Panc1 (cell line): Measurements from ENCODE around the gene EVI5. TPM values are rescaled to one million over a fixed set of nuclear protein-coding genes. Genes with fewer than 3 reads are reported as not detected.

Experiments
- ATAC-seq: fragments of 200-7000 bp; cut with Tn5 transposase; 2 replicates; pipeline ENCODE4 v1.9.1; 2020; ENCODE audit warnings: mild to moderate bottlenecking, moderate library complexity
- BruUV-seq: library from RNA; stranded (reverse); fragments of 400-500 nt; replicated peaks from 2 replicates; lab custom pipeline; 2021; lab: Mats Ljungman, UMichigan
- CTCF ChIA-PET: fragments of 300-600 bp; sonication (Branson Sonifier 250); formaldehyde crosslinking; loops from one replicate; lab custom pipeline; 2022; ENCODE audit warnings: antibody characterized with exemption; lab: Charles Lee
- POLR2A ChIA-PET: fragments of 300-600 bp; sonication (Branson Sonifier 250); formaldehyde crosslinking; loops from one replicate; lab custom pipeline; 2022; ENCODE audit warnings: antibody characterized with exemption; lab: Charles Lee
- DNase-seq: peaks from one replicate; pipeline ENCODE4 v3.0.0-alpha.2; 2010; ENCODE audit warnings: low read depth, low spot score
- H3K27ac ChIP-seq: 2 replicates; pipeline ENCODE4 v1.5.1; 2011; ENCODE audit warnings: mild to moderate bottlenecking, low read length, inconsistent platforms
- H3K27me3 ChIP-seq: fragments of 200-500 bp; sonication (Bioruptor generic); 2 replicates; pipeline ENCODE4 v1.6.0; 2014; ENCODE audit warnings: low read length, inconsistent platforms; ENCODE audit not compliant: control insufficient read depth, insufficient read depth
- H3K36me3 ChIP-seq: fragments of 200-500 bp; sonication (Bioruptor generic); 2 replicates; pipeline ENCODE4 v1.5.1; 2014; ENCODE audit warnings: inconsistent platforms, mild to moderate bottlenecking, low read length, moderate library complexity; ENCODE audit not compliant: control insufficient read depth, insufficient read depth
- H3K4me1 ChIP-seq: 2 replicates; pipeline ENCODE4 v1.5.1; 2011; ENCODE audit warnings: inconsistent platforms, mild to moderate bottlenecking, low read length, moderate library complexity; ENCODE audit not compliant: control insufficient read depth, insufficient read depth
- H3K4me3 ChIP-seq, 2 experiments: 2 replicates each; pipeline ENCODE4 v1.5.1; 2011 to 2012; ENCODE audit warnings: low read depth in 2 of 2, low read length in 2 of 2, mild to moderate bottlenecking in 2 of 2, inconsistent platforms in 1 of 2, moderate library complexity in 1 of 2
- H3K9me3 ChIP-seq: fragments of 200-500 bp; sonication (Bioruptor generic); 2 replicates; pipeline ENCODE4 v1.5.1; 2014; ENCODE audit warnings: low read depth, mild to moderate bottlenecking, inconsistent platforms, low read length, moderate library complexity; ENCODE audit not compliant: control insufficient read depth, insufficient read depth
- CTCF ChIP-seq: fragments of 450-650 bp; IDR thresholded peaks from 2 replicates; pipeline ENCODE4 v1.5.1; 2017; ENCODE audit warnings: mild to moderate bottlenecking
- POLR2AphosphoS5 ChIP-seq: IDR thresholded peaks from 2 replicates; pipeline ENCODE4 v1.6.1; 2012; ENCODE audit warnings: mild to moderate bottlenecking, low read depth, low read length, moderate library complexity
- REST ChIP-seq, 2 experiments: IDR thresholded peaks; 2 replicates each; pipeline ENCODE4 v1.6.1; 2011 to 2012; ENCODE audit warnings: low read depth in 2 of 2, control low read depth in 1 of 2, low read length in 1 of 2, mild to moderate bottlenecking in 1 of 2, moderate library complexity in 1 of 2; ENCODE audit not compliant: insufficient read depth in 1 of 2
- SIN3A ChIP-seq: IDR thresholded peaks from 2 replicates; pipeline ENCODE4 v1.6.1; 2012; ENCODE audit warnings: low read depth, mild to moderate bottlenecking, low read length, moderate library complexity, borderline replicate concordance; ENCODE audit not compliant: insufficient read depth
- TCF7L2 ChIP-seq: IDR thresholded peaks from 2 replicates; pipeline ENCODE4 v1.6.1; 2011; ENCODE audit warnings: mild to moderate bottlenecking, low read depth, low read length, inconsistent platforms
- in situ Hi-C: cut with HindIII; loops from 2 replicates; pipeline ENCODE4 v1.10.0; 2016; ENCODE audit warnings: low sequenced_read_pairs, low pct_unique_long_range_greater_than_20kb
- intact Hi-C: fragments of 100-400 bp; cut with micrococcal nuclease; formaldehyde crosslinking; loops from one replicate; pipeline ENCODE4 v1.10.0; 2022; ENCODE audit not compliant: unreplicated experiment
- total RNA-seq: library from RNA; stranded (reverse); gene quantifications from one replicate; pipeline ENCODE4 v1.2.1, GENCODE V29; 2021; ENCODE audit not compliant: unreplicated experiment

Gene EVI5
- total RNA-seq, 1 experiment from 2014 or later: 21.2 TPM

- BruUV-seq: no TSS peak
- intact Hi-C loops (no loop called here), in situ Hi-C loops (no loop called here)
- H3K27me3 ChIP-seq: no peaks in the 10 kb centered on the region
- H3K27ac ChIP-seq: no peak overlapping the region
- H3K4me1 ChIP-seq: no peaks in the 10 kb centered on the region
- H3K36me3 ChIP-seq: no peaks in the 10 kb centered on the region
- no peak for DNase-seq
- TF ChIP-seq REST (IDR thresholded peaks at IDR 0.05; ENCODE audit: insufficient read depth in 1 of 2, low read depth in 2 of 2, low read length in 1 of 2) (no peak), SIN3A (no peak), POLR2AphosphoS5 (no peak), TCF7L2 (no peak), CTCF (no peak)
- POLR2A ChIA-PET: no interaction called here
- no peaks in the 10 kb centered on the region for H3K9me3 ChIP-seq
- ATAC-seq: no peak
- CTCF ChIA-PET: no interaction called here
- H3K4me3 ChIP-seq: no peak overlapping the region
Observed at GRCh38 chr1:92822879-92823278, 38.0 kb upstream of the EVI5 start.

GRCh38 chr1:92820551-92820950 lies 35.6 kb upstream of the EVI5 start:
- TF ChIP-seq POLR2AphosphoS5 (no peak), TCF7L2 (no peak)
- Histone ChIP-seq H3K4me3 (no peak overlapping the region), H3K36me3 (no peaks in the 10 kb centered on the region), H3K4me1 (no peaks in the 10 kb centered on the region), H3K27ac (no peak overlapping the region), H3K27me3 (no peaks in the 10 kb centered on the region), H3K9me3 (no peaks in the 10 kb centered on the region)
- BruUV-seq: no TSS peak
- CTCF ChIA-PET: no interaction called here
- DNase-seq (no peak), ATAC-seq (no peak)
- POLR2A ChIA-PET: no interaction called here
- in situ Hi-C loops: no loop called here
- intact Hi-C loops: no loop called here

GRCh38 chr1:92820024-92820423 lies 35.1 kb upstream of the EVI5 start:
- no peak overlapping the region for H3K4me3 ChIP-seq
- intact Hi-C loops (no loop called here), in situ Hi-C loops (no loop called here)
- no peaks in the 10 kb centered on the region for H3K36me3 ChIP-seq
- H3K27ac ChIP-seq: no peak overlapping the region
- ATAC-seq (no peak), DNase-seq (no peak)
- no TSS peak for BruUV-seq
- CTCF ChIA-PET: no interaction called here
- no peaks in the 10 kb centered on the region for H3K27me3 ChIP-seq
- POLR2A ChIA-PET: no interaction called here
- TF ChIP-seq POLR2AphosphoS5 (no peak), REST (IDR thresholded peaks at IDR 0.05; ENCODE audit: insufficient read depth in 1 of 2, low read depth in 2 of 2, low read length in 1 of 2) (no peak), TCF7L2 (no peak), SIN3A (no peak), CTCF (no peak)
- no peaks in the 10 kb centered on the region for H3K9me3 ChIP-seq
- no peaks in the 10 kb centered on the region for H3K4me1 ChIP-seq
